T47D (cell line): ENCODE measurements around the gene ELOVL6.

ENCODE experiments used
- DNase-seq, 2 experiments: peaks; one replicate each; pipeline versions ENCODE4 v3.0.0 to v3.0.0-alpha.2; 2011 to 2012; ENCODE audit warnings: low read depth in 1 of 2, low spot score in 1 of 2
- JUND ChIP-seq: IDR thresholded peaks from 2 replicates; pipeline ENCODE4 v1.6.1; 2012; ENCODE audit warnings: low read depth
- in situ Hi-C: cut with HindIII; loops from 2 replicates; pipeline ENCODE4 v1.10.0; 2016; ENCODE audit warnings: low sequenced_read_pairs, low pct_unique_long_range_greater_than_20kb

ELOVL6 gene

DNA sequence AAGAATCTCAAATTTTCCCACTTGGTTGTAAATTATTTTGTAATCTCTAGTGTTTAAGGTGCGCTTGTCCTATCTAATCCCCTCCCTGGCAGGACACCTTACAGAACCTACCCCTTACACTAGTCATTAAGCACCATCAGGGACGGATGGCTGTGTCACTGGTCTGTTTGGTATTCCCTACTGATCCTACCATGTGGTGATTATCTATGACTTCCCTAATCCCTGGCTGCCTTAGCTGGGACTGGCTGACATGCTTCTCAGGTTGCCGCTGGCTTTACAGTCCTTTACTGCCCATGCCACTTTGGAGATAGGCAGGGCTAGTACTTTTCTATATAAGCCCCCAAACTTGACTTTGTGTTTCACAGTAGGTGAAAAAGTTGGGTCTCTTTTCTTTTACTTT, 58.6 kb downstream of the ELOVL6 start:
- no peak for DNase-seq
- TF ChIP-seq JUND: no peak
- in situ Hi-C loops: no loop called here

DNA sequence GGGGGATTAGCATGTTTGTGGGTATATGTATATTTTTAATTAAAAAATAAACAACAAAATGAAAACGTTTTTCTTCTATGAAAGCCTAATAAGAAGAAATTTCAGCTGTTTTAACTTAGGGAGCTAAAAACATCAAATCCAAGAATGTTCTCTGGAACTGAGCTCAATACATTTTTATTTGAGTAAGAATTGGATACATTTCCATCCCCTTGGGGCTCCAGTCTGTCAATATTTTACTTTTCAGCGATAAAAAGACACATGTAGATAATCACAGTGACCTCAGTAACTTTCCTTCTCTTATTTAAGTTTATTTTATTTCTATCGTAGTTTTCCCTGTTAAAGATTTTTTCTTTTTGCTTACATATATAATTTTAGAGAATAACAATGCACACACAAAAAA, 59.3 kb downstream of the ELOVL6 start:
- no peak for TF ChIP-seq JUND
- DNase-seq: no peak
- in situ Hi-C loops: no loop called here

DNA sequence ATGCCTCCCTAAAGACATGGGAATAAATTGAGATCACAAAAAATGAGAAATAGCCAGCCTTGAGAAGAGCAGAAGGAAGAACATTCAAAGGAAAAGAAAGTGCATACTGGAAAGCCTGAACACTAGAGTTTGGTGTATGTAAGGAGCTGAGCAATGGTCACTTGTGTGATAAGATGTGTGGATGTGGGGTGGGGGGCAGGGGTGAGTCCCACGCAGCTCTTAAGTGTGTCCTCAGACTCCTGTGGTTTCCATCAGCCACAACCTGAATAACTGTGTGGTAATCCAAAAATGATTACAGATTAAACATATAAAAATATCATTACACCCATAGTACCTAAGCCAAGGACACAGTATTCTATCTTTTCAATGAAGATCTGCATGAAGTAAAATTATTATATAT, 59.9 kb downstream of the ELOVL6 start:
- DNase-seq: no peak
- TF ChIP-seq JUND: no peak
- in situ Hi-C loops: no loop called here

DNA sequence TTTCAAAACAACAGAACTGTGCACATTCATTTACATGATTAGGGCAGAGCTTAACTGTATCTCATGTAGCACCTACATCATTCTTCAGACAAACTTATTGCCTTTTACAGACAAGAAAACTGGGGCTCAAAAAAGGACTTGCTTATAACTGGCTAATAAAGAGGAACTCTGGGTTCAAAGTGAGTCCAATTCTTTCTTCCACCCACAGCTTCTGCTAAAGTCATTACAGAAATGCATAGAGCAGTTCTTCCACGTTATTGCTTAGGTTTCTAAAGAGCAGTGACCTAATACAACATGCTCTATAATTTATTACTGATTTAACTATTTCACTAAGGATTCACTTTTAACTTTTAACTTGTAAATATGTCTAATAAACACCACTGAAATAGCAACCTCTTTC, 60.6 kb downstream of the ELOVL6 start:
- TF ChIP-seq JUND: no peak
- DNase-seq: no peak
- in situ Hi-C loops: no loop called here

DNA sequence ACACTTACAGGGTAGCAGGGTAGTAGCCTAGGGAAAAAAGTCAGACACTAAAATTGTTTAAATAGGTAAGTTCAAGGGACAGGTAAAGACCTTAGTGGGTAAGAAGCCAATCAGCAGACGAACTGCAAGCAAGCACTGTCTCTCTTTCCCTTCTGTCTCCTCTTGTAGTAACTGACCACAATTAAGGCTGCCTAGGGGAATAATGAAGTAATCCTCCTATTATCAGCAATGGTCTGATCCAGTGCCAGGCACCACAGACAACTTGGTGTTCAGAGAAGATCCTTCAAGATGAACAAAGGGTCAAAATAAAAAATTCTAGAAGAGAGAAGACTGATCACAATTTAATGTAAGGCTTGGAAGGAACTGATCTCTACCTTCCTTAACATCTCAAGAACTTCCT, 62.9 kb downstream of the ELOVL6 start:
- in situ Hi-C loops: no loop called here
- TF ChIP-seq JUND: no peak
- no peak for DNase-seq

DNA sequence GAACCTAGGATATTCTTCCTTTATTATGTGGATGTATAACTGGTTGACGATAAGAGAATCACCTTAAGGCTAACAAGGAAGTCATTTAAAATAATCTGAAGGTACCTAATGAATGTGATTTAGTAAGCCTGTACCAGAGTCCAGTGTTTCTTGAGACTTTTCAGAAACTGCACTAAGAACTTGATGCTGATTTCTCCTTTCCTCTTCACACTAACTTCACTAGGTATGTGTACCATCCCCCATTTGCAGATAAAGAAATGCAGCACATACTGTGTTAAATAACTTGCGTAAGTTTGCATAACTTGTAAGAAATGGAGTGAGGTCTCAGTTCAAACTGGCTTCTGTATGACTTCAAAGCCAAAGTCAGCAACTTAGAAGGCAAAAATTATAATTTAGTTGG, 63.3 kb downstream of the ELOVL6 start:
- TF ChIP-seq JUND: no peak
- in situ Hi-C loops: no loop called here
- no peak for DNase-seq

DNA sequence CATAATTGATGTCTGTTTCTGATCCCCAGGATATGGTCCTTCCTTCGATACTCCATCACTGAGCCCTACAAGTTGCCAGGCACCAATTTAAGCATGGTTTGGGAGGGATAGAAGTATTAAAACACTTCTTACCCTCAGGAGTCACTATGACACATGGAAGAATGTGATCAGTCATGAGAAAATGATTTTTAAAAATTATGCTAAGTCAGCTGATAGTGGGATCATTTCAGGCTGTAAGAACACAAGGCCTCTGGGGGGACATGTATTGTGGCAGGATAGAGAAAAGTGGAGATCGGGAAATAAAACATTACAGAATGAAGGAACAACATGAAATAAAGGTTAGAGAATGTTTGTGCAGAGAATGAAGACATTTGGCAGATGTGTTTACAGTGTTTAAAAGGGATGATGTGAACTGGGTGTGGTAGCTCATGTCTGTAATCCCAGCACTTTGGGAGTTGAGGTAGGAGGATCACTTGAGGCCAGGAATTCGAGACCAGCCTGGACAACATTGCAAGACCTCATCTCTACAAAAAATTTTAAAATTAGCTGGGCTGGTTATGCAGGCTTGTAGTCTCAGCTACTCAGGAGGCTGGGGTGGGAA, 64.0 kb downstream of the ELOVL6 start:
- no peak for TF ChIP-seq JUND
- DNase-seq: no peak
- in situ Hi-C loops: no loop called here

DNA sequence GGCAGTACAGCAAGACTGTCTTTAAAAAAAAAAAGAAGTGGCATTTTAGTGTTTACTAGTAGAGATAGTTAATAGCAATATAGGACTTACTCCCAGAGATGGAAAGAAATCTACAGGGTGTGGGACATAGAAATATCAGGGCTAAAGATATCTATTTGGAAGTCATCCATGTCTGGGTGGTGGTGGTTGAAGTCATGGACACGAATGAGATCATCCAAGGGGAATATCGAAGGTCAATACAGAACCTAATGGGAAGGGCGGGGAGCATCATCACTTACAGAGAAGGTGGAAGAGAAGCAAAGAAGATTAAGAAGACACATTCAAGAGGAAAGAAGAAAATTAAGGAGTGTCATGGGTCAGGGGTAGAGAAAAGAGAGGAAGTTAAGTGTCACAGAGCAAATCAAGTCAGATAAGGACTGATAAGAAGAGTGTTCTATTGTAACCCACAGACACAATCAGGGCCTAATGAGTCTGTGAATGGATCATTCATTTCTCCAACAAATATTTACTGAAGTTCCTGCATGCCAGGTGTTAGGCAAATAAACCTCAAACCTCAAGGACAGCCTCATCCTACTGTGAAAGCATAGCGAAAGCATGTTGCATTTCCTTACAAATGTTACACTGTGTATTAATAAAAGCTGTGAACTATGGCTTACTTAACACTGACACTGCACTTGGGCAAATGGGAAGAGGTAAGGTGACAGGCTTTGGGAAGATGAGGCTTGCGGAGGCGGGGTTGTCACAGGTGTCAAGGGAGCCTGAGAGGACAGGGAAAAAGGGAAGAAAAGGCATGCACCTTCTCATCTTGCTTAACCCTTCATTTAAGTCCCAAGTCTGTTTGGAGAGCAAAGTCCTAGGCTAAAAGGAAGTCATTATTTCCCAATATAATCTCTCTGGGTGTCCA, 65.3 kb downstream of the ELOVL6 start:
- in situ Hi-C loops: no loop called here
- peak in 1 of 2 experiments; percentile 35 for DNase-seq
- no peak for TF ChIP-seq JUND

DNA sequence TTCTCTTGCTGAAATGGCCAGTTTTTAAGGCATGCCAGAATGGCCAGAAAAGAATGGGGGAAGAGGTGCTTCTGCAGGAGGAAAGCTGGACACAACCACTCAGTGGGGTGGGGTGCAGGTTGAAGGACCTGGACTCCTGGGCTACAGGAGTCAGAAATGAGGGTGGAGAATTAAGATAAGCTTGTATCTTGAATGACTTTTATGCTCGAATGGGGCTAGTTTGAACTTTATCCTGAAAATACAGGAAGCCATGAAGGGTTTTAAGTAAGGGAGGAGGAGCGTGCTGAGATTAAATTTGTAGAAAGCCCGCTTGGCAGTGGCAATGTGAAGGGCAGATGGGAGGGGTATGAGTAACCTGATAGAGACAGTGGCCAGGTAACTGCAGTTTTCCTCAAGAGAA, 66.5 kb downstream of the ELOVL6 start:
- no peak for TF ChIP-seq JUND
- in situ Hi-C loops: no loop called here
- DNase-seq: no peak

DNA sequence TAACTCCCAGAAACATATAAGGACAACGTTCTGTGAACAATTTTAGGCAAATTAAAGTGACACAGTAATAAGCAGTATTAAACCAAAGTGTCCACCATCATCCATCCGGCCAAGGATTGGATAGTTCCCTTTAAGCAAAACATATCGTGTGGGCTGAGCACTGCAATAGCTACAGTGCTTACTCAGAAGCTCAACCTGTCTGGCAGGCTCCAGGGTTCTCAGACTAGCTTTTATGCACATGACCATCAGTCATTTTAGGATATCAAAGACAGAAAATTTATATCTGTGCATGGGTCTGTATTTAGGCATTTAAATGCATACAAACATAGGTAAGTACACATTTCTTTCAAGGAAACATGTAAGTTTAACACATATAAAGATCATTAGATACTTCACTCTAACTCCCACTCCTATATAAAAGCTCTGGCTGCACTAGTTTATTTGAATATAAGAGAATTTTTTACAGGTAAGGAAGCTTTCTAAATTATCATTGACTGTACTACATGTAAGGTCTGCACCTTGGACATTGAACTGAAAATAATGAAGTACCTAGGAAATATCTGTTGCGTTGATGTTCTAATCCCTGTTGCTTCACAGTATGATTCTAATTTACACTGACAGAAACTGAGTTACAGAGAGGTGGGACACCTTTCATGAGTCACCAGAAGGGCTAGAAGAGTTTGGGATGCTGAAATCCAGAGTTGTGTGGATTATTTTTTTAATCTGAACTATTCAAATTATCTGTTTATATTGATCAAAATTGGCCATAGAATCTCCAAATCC, 67.6 kb downstream of the ELOVL6 start:
- in situ Hi-C loops: no loop called here
- DNase-seq: peak in 1 of 2 experiments; percentile 59
- no peak for TF ChIP-seq JUND

DNA sequence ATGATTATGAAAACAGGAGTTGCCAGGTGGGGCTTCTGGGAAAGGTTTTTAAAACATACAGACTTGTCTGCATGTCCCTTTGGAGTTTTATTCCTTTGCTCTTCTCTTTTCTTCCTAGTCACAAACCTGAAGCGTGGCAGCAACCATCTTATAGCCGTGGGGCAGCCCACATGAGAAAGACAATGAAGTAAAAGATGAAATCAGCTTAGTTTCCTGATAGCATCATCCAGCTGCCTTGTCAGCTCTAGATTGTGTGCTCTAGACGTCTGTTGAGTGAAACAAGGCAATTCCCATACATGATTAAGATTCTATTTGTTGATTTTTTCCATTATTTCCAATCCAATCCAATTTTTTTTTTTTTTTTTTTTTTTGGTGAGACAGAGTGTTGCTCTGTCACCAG, 68.9 kb downstream of the ELOVL6 start:
- no peak for DNase-seq
- TF ChIP-seq JUND: no peak
- in situ Hi-C loops: no loop called here

DNA sequence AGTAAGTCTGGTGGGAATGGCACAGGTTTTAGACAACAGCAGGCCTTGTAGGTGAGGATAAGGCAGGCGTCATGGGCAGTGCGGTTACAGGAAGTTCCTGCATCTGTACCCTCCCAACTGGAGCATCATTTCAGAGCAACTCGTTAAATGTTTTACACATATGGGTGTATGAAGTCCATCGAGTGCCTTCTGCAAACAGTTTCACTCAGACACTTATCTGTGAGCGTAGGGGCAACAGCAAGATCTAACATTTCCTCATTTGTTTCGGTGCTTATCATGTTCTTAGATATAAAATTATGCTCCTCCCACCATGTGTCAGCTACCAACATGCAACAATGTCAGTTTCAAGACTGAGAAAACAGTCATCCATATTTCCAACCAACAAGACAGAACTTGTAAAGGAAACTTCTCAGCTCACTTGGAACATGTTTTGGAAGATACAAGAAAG, 69.9 kb downstream of the ELOVL6 start:
- no peak for TF ChIP-seq JUND
- in situ Hi-C loops: no loop called here
- no peak for DNase-seq

DNA sequence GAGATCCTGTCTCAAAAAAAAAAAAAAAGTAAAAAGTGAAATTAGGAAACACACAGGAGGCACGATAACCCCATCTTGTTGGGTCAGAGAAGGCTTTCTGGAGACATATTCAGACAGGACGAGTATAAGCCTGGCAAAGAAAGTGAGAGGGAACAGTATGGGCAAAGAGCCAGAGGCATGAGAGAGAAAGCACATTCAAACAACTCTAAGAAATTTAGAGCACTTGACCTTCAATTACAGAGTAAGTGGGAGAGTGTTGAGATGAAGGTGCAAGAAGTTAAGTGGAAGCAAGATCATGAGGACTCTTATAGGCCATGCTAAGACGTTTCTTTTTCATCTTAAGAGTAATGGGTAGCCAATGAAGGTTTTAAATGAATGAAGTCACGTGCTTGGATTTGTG, 70.4 kb downstream of the ELOVL6 start:
- no peak for DNase-seq
- no peak for TF ChIP-seq JUND
- in situ Hi-C loops: no loop called here
